Measurements from ENCODE around the gene TEKT3.

TEKT3 gene

GRCh38 chr17:15289285-15290183 is 51.9 kb downstream of the TEKT3 start:
- DNase-seq: no peak

- DNase-seq: no peak
Measured at GRCh38 chr17:15288859-15289258, 52.5 kb downstream of the TEKT3 start.

DNA sequence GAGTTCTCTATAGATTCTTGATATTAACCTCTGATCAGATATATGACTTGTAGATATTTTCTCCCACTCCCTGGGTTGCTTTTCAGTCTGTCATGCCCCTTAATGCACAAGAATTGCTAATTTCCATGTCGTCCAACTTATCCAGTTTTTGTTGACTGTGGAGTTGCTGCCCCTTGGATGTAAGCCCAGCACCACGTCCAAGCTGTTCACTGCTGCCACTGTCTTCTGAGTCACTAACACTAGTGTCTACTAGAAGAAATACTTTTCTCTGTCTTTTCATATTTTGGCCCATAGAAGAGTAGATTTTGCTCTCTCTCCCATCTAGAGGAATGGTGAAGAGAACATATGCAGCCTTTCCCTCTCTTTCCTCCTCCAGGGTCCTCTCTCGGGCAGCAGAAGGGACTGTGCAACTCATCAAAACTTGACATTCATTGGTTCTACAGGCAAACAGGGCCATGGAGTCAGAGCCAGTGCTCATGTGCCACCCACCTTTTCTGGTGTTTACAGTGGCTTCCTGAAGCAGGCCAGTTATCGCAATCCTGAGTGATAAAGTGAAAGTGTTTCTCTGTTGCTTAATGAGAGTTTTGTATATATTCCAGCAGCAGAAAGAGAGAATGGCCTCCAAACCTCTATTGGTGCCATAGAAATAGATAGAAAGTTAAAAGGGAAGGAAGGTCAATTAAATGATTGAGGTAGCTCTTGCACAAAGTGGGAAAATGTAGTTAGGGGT is 53.7 kb downstream of the TEKT3 start:
- no peak for DNase-seq

- no peak for DNase-seq
Measured at GRCh38 chr17:15285466-15285865, 55.9 kb downstream of the TEKT3 start.

GRCh38 chr17:15284537-15284936 is 56.9 kb downstream of the TEKT3 start:
- DNase-seq: no peak

- no peak for DNase-seq
Measured at GRCh38 chr17:15284107-15284506, 57.3 kb downstream of the TEKT3 start.

DNA sequence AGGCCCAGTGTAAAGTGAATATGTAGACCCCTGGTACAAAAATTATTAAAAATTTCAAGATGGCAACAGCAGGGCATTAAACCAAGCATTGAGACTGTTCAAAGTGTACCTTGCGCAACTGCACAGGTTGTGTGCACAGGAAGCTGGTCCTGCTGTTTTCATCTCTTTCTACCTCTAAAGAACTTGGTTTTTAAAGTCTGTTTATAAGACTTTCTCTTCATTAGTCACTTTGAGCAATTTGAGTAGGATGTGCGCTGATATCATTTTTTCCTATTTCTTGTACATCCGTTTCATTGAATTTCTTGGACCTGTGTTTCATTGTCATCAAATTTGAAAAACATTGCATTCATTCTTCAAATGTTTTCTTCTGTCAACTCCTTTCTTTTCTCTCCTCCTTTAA is 59.5 kb downstream of the TEKT3 start:
- DNase-seq: no peak

GRCh38 chr17:15278924-15279477 is 62.4 kb downstream of the TEKT3 start:
- DNase-seq: no peak

DNA sequence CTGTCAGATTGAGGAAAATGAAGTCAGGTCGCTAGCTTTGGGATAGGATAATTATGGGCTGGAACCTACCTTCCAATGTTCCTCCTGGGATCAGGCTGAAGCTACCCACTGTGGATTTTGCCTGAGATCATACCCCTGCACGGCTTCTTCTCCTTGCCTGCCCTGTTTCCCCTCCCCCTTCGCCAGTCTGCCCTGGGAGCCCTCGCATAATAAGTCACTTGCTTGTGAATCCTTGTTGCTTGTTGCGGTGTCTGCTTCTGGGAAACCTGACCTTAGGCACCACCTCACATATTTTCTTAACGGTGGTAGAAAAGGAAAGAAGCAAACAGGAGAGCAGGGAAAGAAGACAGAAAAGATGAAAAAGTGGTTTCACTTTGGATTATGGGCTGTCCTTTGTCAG is 63.0 kb downstream of the TEKT3 start:
- no peak for DNase-seq

DNA sequence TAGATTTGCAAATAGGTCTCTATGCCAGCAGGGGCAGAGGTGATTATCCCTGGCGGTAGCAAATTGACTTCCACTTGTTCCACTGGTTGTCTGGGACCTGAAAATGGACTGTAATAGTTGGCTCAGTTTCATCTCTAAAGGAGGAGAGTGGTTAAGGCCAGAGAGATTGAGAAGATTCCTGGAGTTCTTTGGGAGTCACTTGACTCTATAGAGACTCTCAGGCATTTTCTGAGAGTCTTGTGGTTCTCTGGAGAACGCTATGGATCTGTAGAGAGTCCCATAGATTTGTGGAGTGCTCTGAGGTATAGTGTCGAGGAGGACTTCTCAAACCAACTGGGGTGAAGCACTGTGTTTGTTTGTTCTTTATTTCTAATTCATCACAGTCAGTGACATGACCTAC is 67.4 kb downstream of the TEKT3 start:
- DNase-seq: no peak

DNA sequence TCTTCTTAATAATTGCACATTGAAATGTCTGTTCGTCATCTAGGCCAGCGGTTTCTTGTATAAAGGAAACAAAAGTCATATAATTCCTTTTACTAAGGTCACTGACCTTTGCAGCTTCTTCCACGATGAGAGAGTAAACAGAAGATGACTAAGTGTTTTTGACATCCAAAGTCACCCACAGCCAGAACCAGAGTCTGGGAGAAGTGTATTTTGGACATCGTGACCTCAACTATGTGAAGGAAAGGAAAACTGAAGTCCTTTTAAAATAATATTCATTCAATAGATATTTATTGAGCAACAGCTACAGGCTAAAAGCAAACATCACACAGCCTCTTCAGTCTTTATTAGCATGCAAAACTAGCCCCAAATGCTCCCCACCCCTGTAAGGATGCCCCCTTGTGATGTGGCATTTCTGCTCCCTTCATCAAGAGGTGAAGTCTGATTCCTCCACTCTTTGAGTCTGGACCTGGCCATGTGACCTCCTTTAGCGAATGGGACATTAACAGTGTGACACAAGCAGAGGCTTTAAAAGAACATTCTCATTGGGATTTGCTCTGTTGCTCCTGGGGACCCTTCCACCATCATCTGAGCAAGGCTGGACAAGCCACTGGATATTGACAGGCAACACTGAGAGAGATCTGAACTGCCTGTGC is 68.1 kb downstream of the TEKT3 start:
- no peak for DNase-seq

- no peak for DNase-seq
Measured at GRCh38 chr17:15271741-15272140, 69.7 kb downstream of the TEKT3 start.

- no peak for DNase-seq
Measured at GRCh38 chr17:15270628-15271381, 70.6 kb downstream of the TEKT3 start.

DNA sequence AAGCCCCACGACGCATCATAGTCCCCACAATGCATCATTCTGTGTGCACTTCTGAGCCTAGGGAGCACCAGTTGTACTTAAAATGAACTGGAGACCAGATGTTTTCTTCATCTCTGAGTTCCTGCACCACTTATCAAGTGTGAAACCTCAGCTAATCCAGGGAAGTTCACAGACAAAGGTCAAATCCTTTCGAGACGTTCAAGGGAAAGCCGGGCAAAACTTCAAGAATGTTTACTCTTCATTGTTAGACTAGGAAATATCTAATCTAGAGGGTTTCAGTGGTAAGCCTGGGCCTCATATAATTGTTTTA is 71.7 kb downstream of the TEKT3 start:
- DNase-seq: no peak

GRCh38 chr17:15269087-15269779 is 72.2 kb downstream of the TEKT3 start:
- DNase-seq: no peak

DNA sequence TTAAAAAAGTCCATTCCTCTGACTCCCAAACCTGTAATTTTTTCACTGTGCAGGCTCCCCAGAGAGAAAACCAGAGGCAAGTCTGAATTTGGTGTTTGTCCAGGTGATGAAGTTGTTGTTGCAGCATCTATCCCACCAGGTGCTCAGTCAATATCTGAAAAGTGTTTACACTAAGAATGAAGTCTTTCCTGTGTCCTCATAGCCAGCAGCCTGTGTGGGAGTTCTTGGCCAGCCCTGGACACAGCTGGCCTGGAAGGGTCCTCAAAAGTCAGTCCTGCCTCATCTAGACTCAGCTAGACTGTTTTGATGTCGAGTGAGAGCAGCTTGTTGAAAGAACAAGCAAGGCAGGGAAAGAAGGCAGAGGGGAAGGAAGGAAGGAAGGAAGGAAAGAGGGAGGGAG is 72.9 kb downstream of the TEKT3 start:
- no peak for DNase-seq

DNA sequence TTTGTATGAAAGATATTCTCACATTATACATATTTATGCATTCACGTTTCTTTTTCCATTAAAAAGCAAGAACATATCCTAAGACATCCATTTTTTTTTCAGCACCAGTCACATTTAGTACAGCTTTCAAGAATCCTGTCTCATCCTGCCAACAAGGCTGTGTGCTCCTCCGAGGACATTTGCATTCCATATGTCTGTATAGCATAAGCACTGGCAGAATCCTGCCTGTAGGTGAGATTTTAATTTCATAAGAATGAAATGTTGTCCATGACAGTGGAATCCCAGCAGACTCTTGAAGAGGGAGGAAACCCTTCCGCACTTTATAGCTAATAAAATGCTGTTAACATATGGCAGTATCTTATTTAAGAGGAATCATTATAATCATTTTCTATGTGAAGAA is 73.4 kb downstream of the TEKT3 start:
- no peak for DNase-seq

DNA sequence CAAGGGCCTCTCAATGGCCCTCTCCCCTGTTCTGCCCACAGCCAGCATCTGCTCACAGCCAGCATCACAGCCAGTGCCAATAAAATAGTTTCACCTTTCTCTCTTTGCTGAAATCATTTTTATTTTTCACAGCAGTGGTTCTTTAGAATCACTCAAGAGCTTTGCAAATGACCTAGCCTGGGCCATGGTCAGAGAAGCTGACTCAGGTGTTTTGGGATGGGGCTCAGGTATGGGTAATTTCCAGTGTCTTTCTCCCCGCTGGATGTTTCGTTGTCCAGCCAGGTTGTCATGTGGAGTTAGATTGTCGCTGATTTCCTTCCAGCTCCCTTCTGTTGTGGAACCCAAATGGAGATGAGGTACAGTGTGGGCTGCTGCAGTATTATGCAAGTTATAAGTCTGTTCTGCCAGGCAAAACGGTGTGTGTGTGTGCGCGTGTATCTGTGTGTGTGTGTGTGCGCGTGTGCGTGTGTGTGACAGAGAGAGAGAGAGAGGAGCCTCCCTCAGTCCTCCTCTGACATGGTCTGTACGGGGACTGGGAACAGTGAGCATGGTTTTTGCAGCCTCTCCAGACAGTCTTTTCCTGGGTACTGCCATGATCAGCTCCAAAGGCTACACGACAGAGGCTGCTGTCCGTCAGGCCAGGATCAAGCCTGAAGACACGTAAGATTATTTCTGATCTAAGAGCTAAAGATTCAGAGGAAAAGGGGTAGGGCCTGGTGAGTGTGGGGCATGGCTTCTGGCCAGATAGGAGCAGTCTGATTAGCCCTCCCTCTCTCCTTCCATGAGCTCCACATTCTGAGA is 74.9 kb downstream of the TEKT3 start:
- DNase-seq: no peak

DNA sequence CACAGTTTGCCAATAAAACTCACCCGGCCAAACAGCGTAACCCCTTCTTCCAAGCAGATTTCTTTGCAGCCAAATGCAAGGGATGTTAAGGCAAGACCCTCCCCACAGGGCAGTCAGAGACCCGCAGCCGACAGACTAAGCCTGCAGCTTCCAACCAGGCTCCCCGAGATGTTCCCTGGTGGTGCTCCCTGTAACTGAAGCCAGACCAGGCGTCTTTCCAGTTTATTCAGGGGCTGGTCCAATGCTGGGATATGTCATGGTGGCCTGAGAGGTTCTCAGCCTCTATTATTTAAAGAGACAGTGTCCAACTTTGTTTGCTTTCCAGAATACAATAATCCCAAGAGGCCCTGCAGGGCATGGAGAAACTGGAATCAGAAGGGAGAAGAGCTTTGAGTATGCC is 76.3 kb downstream of the TEKT3 start, which contains the start of gene PMP22:
Gene PMP22, minus strand, starts transcription at position 196 of the 400 bp plus-strand sequence. CDS start 4,599 bp downstream, outside the sequence.
- no peak for DNase-seq

- DNase-seq: no peak
Measured at GRCh38 chr17:15264542-15264941, 76.9 kb downstream of the TEKT3 start.

- no peak for DNase-seq
Measured at GRCh38 chr17:15263680-15264079, 77.7 kb downstream of the TEKT3 start.
